ENCODE data around the gene PCDHA4.

- TF ChIP-seq POLR2A (IDR thresholded peaks at IDR 0.05; ENCODE audit: borderline replicate concordance, extremely low read depth, insufficient read depth, insufficient read length) (no peak), CTCF (IDR thresholded peaks at IDR 0.05 in 2 of 3, conservative IDR thresholded peaks at IDR 0.05 in 1 of 3; ENCODE audit: borderline replicate concordance in 1 of 3, insufficient read depth in 1 of 3, low read depth in 2 of 3, low read length in 2 of 3) (no peak), POLR2AphosphoS5 (IDR thresholded peaks at IDR 0.05; ENCODE audit: low read depth, low read length) (no peak), ZNF274 (IDR thresholded peaks at IDR 0.05; ENCODE audit: low read depth, low read length) (no peak), YY1 (IDR thresholded peaks at IDR 0.05; ENCODE audit: extremely low read depth, insufficient replicate concordance, low read depth, low read length) (no peak), EZH2 (IDR thresholded peaks at IDR 0.05) (no peak), SRF (IDR thresholded peaks at IDR 0.05; ENCODE audit: low read depth) (no peak), JUND (IDR thresholded peaks at IDR 0.05) (no peak)
Observed at GRCh38 chr5:140801494-140801841, 5.4 kb upstream of the PCDHA4 start.

Measured in HCT116 (cell line).